BJ (cell line): ENCODE measurements around the gene EIF2S2. TPM values are rescaled to one million over a fixed set of nuclear protein-coding genes. Genes with fewer than 3 reads are reported as not detected.

Source experiments
- CTCF ChIA-PET: fragments of 350-600 bp; formaldehyde crosslinking; extraction: SDS; loops from one replicate; lab custom pipeline; 2021; ENCODE audit warnings: antibody characterized with exemption, inconsistent platforms; lab: Yijun Ruan, JAX
- POLR2A ChIA-PET: fragments of 300-600 bp; sonication (Branson Sonifier 250); formaldehyde crosslinking; extraction: SDS; loops from one replicate; lab custom pipeline; 2021; ENCODE audit warnings: antibody characterized with exemption; lab: Charles Lee
- DNase-seq: peaks from one replicate; pipeline ENCODE4 v3.0.0-alpha.2; 2011; ENCODE audit warnings: low read depth
- H3K27me3 ChIP-seq: 2 replicates; pipeline ENCODE4 v1.6.0; 2011; ENCODE audit warnings: low read length; ENCODE audit not compliant: control insufficient read depth, insufficient read depth
- H3K36me3 ChIP-seq: 2 replicates; pipeline ENCODE4 v1.5.1; 2011; ENCODE audit warnings: low read length; ENCODE audit not compliant: control insufficient read depth, insufficient read depth
- H3K4me3 ChIP-seq: 2 replicates; pipeline ENCODE4 v1.5.1; 2011; ENCODE audit warnings: low read depth, mild to moderate bottlenecking, control low read depth, low read length
- CTCF ChIP-seq: IDR thresholded peaks from 2 replicates; pipeline ENCODE4 v1.5.1; 2011; ENCODE audit warnings: low read depth, mild to moderate bottlenecking, control low read depth, inconsistent platforms, low read length, moderate library complexity; ENCODE audit not compliant: insufficient read depth
- polyA plus RNA-seq: library from polyadenylated mRNA; depleted of rRNA; stranded (reverse); fragments of >200 nt; gene quantifications from 2 replicates; pipeline ENCODE4 v1.2.3, GENCODE V29; 2011

The EIF2S2 gene
- polyA plus RNA-seq, 1 experiment, result 78.6 TPM

GRCh38 chr20:34049389-34049788 is 62.7 kb downstream of the EIF2S2 start:
- Histone ChIP-seq H3K27me3 (no peaks in the 10 kb centered on the region), H3K36me3 (no peaks in the 10 kb centered on the region; the same call in 1 of the 2 replicates), H3K4me3 (no peak overlapping the region)
- no peak for DNase-seq
- TF ChIP-seq CTCF, result no peak
- ChIA-PET POLR2A (no interaction called here), CTCF (interaction anchor here (1.1 to 1.2 kb wide), 2 partner anchors 14 to 187 kb away, joined by 3 read pairs; no protein-coding TSS in a partner anchor)

- no peak for TF ChIP-seq CTCF
- CTCF ChIA-PET, result interaction anchor here (1.2 kb wide), 1 partner anchor 21 kb away, joined by 3 read pairs; no protein-coding TSS in a partner anchor
- POLR2A ChIA-PET, result no interaction called here
Observed at GRCh38 chr20:34047917-34048316, 64.1 kb downstream of the EIF2S2 start.

GRCh38 chr20:34047010-34047687 is 64.9 kb downstream of the EIF2S2 start:
- POLR2A ChIA-PET, result no interaction called here
- Histone ChIP-seq H3K36me3 (no peaks in the 10 kb centered on the region; the same call in 1 of the 2 replicates), H3K4me3 (no peak overlapping the region), H3K27me3 (no peaks in the 10 kb centered on the region)
- DNase-seq, result no peak
- TF ChIP-seq CTCF, result no peak
- CTCF ChIA-PET, result interaction anchor here (1.2 kb wide), 1 partner anchor 22 kb away, joined by 3 read pairs; no protein-coding TSS in a partner anchor

More at GRCh38 chr20:34047917-34048316, 64.1 kb downstream of the EIF2S2 start:
- Histone ChIP-seq H3K36me3 (no peaks in the 10 kb centered on the region; the same call in 1 of the 2 replicates), H3K27me3 (no peaks in the 10 kb centered on the region), H3K4me3 (no peak overlapping the region)
- no peak for DNase-seq

- no peaks in the 10 kb centered on the region for H3K27me3 ChIP-seq
- no peaks in the 10 kb centered on the region; the same call in 1 of the 2 replicates for H3K36me3 ChIP-seq
- no peak overlapping the region for H3K4me3 ChIP-seq
- ChIA-PET POLR2A (no interaction called here), CTCF (no interaction called here)
- TF ChIP-seq CTCF, result no peak
- DNase-seq, result no peak
Observed at GRCh38 chr20:34045930-34046725, 65.9 kb downstream of the EIF2S2 start.

GRCh38 chr20:34045294-34045693 is 66.7 kb downstream of the EIF2S2 start:
- Histone ChIP-seq H3K27me3 (no peaks in the 10 kb centered on the region), H3K4me3 (no peak overlapping the region), H3K36me3 (no peaks in the 10 kb centered on the region; the same call in 1 of the 2 replicates)
- CTCF ChIA-PET, result no interaction called here
- TF ChIP-seq CTCF, result no peak
- POLR2A ChIA-PET, result no interaction called here
- DNase-seq, result no peak
